Measurements from ENCODE around the gene C11orf52. TPM values are rescaled to one million over a fixed set of nuclear protein-coding genes. Genes with fewer than 3 reads are reported as not detected.

The C11orf52 gene, protein sequence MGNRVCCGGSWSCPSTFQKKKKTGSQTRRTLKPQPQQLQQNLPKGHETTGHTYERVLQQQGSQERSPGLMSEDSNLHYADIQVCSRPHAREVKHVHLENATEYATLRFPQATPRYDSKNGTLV
- total RNA-seq: 0.23 and 0.72 TPM in 2 replicates

GRCh38 chr11:111918390-111919256 lies at the start of gene C11orf52:
TSS of gene C11orf52 (plus strand) at chr11:111918913. CDS start at chr11:111918973, 60 bp downstream.

DNA sequence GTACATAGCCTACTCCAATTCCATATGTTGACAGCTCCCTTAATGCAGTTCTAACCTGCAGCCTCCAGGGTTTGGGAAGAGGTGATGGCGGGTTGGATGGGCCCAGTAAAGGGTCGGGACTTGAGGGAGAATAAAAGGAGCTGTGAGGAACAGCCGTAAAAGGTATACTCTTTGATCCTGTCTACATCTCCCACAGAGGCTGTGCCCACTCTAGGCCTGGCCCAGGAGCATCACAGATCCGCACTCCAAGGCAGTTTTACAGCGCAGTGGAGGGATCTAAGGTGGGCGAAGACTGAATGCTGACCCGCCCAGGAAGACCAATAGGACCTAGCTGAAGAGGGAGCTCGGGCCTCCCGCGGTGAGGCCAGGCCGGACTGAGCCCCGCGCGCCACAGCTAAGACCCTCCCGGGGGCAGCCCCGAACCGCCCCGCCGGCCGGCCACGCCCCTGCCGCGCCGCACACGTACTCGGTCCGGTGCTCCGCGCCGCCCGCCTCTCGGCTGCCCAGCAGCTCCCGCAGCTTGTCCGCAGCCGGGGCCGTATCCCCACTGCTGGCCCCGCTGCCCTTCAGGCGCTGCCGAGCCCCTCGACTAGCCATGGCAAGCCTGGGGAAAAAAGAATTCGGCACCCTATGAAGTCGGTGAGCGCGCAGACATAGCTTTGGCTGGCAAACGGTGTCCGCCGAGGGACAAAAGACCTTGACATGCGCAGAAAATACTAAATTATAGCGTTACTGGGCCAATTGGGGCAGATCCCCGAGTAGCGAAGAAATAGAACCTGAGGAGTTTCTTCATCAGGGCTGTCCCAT lies 47.6 kb upstream of the C11orf52 start, which contains the start of gene ALG9:
TSS of gene ALG9 (minus strand) at position 696 of the 807 bp plus-strand sequence. CDS start at position 597, 99 bp downstream.

GRCh38 chr11:111878849-111879636 lies 39.7 kb upstream of the C11orf52 start, which contains the start of the genes CFAP68 and FDXACB1:
TSS of gene CFAP68 (plus strand) at chr11:111879541. CDS start at chr11:111879561, 20 bp downstream.
TSS of gene FDXACB1 (minus strand) at chr11:111879165. CDS start at chr11:111879132, 33 bp downstream.

DNA sequence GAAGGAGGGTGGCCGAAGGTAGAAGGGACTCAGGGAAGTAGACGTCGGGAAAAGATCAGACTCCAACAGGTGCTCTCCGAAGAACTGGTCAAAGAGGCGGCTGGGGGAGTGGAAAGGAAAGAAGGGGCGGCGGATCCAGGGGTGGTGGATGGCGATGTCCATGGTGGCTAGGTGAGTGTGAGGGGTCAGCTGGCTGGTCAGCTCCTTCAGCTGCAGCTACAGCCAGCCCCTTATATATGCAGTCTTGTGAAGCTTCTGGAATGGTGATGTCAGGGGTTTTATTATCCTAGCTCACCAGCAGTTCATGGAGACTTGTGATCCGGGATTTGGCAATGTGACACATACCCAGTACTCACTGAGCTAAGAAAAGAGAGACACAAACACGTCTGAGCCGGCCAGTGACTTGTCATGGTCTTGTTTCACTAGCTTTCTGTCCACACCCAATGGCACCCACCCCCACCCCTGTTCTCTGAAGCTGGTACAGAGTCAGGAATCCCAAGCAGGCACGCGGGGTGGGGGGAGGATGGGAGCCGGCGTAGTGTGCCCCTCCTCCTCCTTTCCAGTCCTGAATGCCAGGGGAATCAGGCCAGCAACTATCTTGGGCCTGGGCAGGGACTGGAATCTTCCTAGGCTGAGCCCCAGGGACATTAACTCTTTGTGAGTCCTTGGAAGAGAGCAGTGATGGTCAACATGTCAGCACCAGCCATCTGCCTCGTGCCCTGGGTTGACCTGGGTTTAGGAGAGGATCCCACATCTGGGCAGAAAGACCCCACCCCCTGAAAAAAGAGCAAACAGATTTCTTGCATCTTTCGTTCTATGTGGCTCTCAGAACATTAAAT lies 6.9 kb upstream of the C11orf52 start, which contains the start of gene CRYAB:
TSS of gene CRYAB (minus strand) at position 208 of the 839 bp plus-strand sequence. CDS start at position 162, 46 bp downstream.

GRCh38 chr11:111912535-111912934 lies 6.2 kb upstream of the C11orf52 start, which contains the start of gene HSPB2:
TSS of gene HSPB2 (plus strand) at chr11:111912734. CDS start at chr11:111912830, 96 bp downstream.

Other genes with a start within 250 kb of the C11orf52 start
- gene PPP2R1B, start 152.5 kb upstream of the C11orf52 start, total RNA-seq: 28.5 and 29.1 TPM in 2 replicates
- 37.7 and 38.3 TPM in 2 replicates for gene ALG9, start 47.3 kb upstream of the C11orf52 start, total RNA-seq
- 1.9 and 3.2 TPM in 2 replicates for gene FDXACB1, start 39.7 kb upstream of the C11orf52 start, total RNA-seq
- 10.1 and 11.6 TPM in 2 replicates for gene CFAP68, start 39.4 kb upstream of the C11orf52 start, total RNA-seq
- 34.2 and 73.0 TPM in 2 replicates for gene CRYAB, start 7.1 kb upstream of the C11orf52 start, total RNA-seq
- 0.79 and 1.4 TPM in 2 replicates for gene HSPB2, start 6.2 kb upstream of the C11orf52 start, total RNA-seq
- gene DIXDC1, start 18.4 kb downstream of the C11orf52 start, total RNA-seq: 22.3 and 31.8 TPM in 2 replicates
- gene DLAT, start 106.5 kb downstream of the C11orf52 start, total RNA-seq: 30.8 and 31.0 TPM in 2 replicates
- gene PIH1D2, start 155.1 kb downstream of the C11orf52 start, total RNA-seq: 0.66 and 2.4 TPM in 2 replicates
- 16.1 and 19.4 TPM in 2 replicates for gene NKAPD1, start 155.4 kb downstream of the C11orf52 start, total RNA-seq
- gene TIMM8B, start 167.8 kb downstream of the C11orf52 start, total RNA-seq: 27.2 and 32.2 TPM in 2 replicates
- gene SDHD, start 168.0 kb downstream of the C11orf52 start, total RNA-seq: 158 and 181 TPM in 2 replicates
- gene IL18, start 245.2 kb downstream of the C11orf52 start, total RNA-seq: 0.07 and 0.23 TPM in 2 replicates
- 0.20 TPM in 1 of 2 replicates, not detected in the other for gene TEX12, start 248.5 kb downstream of the C11orf52 start, total RNA-seq